ENCODE data around the gene GET4. TPM values are rescaled to one million over a fixed set of nuclear protein-coding genes. Genes with fewer than 3 reads are reported as not detected.

Gene GET4
- total and polyA plus RNA-seq, 10 of the 15 experiments (the other 5 are each of a cell fraction or from before 2014, with no cell fraction given): 0.66 to 73.8 (median 34.0) TPM

DNA sequence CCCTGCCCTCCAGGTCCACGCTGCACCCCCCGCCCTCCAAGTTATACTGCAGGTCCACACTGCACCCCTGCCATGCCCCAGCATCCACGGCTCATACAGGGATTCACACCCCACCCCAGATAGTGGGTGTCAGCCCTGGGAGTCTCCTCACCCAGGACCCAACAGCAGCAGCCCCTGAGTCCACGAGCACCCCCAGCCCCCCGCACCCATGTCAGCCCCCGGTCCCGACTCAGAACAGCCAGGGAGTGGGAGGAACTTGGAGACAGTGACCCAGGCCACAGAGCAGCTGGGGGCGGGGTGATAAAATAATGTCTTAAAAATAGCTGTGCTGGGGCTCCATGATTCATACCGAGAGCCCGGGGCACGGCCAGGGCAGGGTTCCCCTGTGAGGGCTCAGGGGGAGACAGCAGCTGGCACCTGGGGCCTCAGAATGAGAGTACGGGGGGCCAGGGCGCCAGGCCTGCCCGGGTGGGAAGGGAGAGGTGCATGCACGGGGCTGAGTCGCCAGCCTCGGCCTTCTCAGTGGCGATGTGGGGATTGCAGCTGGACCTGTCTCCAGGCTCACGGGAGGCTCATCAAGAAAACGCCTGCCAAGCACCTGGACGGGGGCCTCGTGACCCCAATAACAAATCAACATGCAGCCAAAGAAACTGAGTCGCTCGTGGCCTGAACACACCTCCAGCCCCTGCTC is 48.3 kb downstream of the GET4 start (continued):
- no peak for TF ChIP-seq RBBP5 (conservative IDR thresholded peaks at IDR 0.05)
- no peak for TF ChIP-seq CHD4 (IDR thresholded peaks at IDR 0.05)
- no peak for TF ChIP-seq SREBF1 (IDR thresholded peaks at IDR 0.05; ENCODE audit: low read length)
- TF ChIP-seq IRF5 (IDR thresholded peaks at IDR 0.05; ENCODE audit: borderline replicate concordance): no peak
- 0 out of 2 replicates have a peak, but pooled peaks have one; percentile 61 for TF ChIP-seq RCOR1 (conservative IDR thresholded peaks at IDR 0.05; ENCODE audit: low read depth, low read length)
- TF ChIP-seq, protein P1, sequence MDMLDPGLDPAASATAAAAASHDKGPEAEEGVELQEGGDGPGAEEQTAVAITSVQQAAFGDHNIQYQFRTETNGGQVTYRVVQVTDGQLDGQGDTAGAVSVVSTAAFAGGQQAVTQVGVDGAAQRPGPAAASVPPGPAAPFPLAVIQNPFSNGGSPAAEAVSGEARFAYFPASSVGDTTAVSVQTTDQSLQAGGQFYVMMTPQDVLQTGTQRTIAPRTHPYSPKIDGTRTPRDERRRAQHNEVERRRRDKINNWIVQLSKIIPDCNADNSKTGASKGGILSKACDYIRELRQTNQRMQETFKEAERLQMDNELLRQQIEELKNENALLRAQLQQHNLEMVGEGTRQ (IDR thresholded peaks at IDR 0.05; ENCODE audit: borderline replicate concordance, low read depth, low read length): no peak
- TF ChIP-seq POU2F2 (IDR thresholded peaks at IDR 0.05; ENCODE audit: borderline replicate concordance, low read depth, low read length): peak; percentile 76; the same call in 1 of the 3 replicates
- no peak for TF ChIP-seq CUX1 (IDR thresholded peaks at IDR 0.05; ENCODE audit: insufficient replicate concordance, low read depth, low read length)
- peak; percentile 100 for TF ChIP-seq GATAD2B (conservative IDR thresholded peaks at IDR 0.05; ENCODE audit: low read depth)
- peak; percentile 99 for TF ChIP-seq TCF3 (IDR thresholded peaks at IDR 0.05; ENCODE audit: borderline replicate concordance, insufficient read depth, low read depth, low read length)
- TF ChIP-seq SMAD5 (IDR thresholded peaks at IDR 0.05; ENCODE audit: low read depth): no peak
- TF ChIP-seq ATF2 (IDR thresholded peaks at IDR 0.05; ENCODE audit: low read length): peak; percentile 87; the same call in 1 of the 2 replicates
- no peak for TF ChIP-seq CHD1 (IDR thresholded peaks at IDR 0.05; ENCODE audit: low read depth, low read length)
- TF ChIP-seq TCF7 (IDR thresholded peaks at IDR 0.05; ENCODE audit: borderline replicate concordance): no peak; the same call in 1 of the 2 replicates
- peak; percentile 27; the same call in 1 of the 2 replicates for TF ChIP-seq TAF1 (IDR thresholded peaks at IDR 0.05; ENCODE audit: borderline replicate concordance, low read depth, low read length)
- no peak for TF ChIP-seq ZNF24 (IDR thresholded peaks at IDR 0.05)
- TF ChIP-seq, protein P2, sequence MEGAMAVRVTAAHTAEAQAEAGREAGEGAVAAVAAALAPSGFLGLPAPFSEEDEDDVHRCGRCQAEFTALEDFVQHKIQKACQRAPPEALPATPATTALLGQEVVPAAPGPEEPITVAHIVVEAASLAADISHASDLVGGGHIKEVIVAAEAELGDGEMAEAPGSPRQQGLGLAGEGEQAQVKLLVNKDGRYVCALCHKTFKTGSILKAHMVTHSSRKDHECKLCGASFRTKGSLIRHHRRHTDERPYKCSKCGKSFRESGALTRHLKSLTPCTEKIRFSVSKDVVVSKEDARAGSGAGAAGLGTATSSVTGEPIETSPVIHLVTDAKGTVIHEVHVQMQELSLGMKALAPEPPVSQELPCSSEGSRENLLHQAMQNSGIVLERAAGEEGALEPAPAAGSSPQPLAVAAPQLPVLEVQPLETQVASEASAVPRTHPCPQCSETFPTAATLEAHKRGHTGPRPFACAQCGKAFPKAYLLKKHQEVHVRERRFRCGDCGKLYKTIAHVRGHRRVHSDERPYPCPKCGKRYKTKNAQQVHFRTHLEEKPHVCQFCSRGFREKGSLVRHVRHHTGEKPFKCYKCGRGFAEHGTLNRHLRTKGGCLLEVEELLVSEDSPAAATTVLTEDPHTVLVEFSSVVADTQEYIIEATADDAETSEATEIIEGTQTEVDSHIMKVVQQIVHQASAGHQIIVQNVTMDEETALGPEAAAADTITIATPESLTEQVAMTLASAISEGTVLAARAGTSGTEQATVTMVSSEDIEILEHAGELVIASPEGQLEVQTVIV (IDR thresholded peaks at IDR 0.05; ENCODE audit: borderline replicate concordance, partially characterized antibody): no peak
- TF ChIP-seq FOXM1 (IDR thresholded peaks at IDR 0.05; ENCODE audit: low read depth, low read length): peak; percentile 95
- TF ChIP-seq SMARCA5 (IDR thresholded peaks at IDR 0.05): peak; percentile 25; the same call in 1 of the 2 replicates
